GOT3 (cell line): ENCODE measurements around the gene HSCB.
"Not testable (repeated sequence)": the region's sequence is repeated elsewhere in the genome, so short reads cannot be mapped to it uniquely, and the experiment has no call there.

Experiments used
- DNase-seq: peaks from one replicate; lab custom pipeline; 2025; ENCODE audit warnings: mixed read lengths; lab: John Stamatoyannopoulos, UW

HSCB gene

GRCh38 chr22:28741785-28742561 lies at the start of gene HSCB, which contains the start of gene CHEK2:
TSS of gene HSCB (plus strand) at chr22:28742039. CDS start at chr22:28742096, 57 bp downstream.
TSS of gene CHEK2 (minus strand) at chr22:28741820. CDS start at chr22:28734721, 7,099 bp downstream.
- DNase-seq = peak; percentile 92

GRCh38 chr22:28693041-28693760 lies 48.6 kb upstream of the HSCB start:
- DNase-seq = not testable (repeated sequence)

- DNase-seq = no peak
These were observed 38.9 kb upstream of the HSCB start for GRCh38 chr22:28702891-28703290.

GRCh38 chr22:28703436-28703835 lies 38.4 kb upstream of the HSCB start:
- DNase-seq = no peak

- no peak for DNase-seq
These were observed 35.0 kb upstream of the HSCB start for GRCh38 chr22:28706845-28707244.

- no peak for DNase-seq
These were observed 31.7 kb upstream of the HSCB start for GRCh38 chr22:28710107-28710506.

- DNase-seq = no peak
These were observed 31.2 kb upstream of the HSCB start for GRCh38 chr22:28710576-28711191.

- DNase-seq = no peak
These were observed 30.5 kb upstream of the HSCB start for GRCh38 chr22:28711341-28711740.

GRCh38 chr22:28711820-28712777 lies 29.7 kb upstream of the HSCB start:
- no peak for DNase-seq

GRCh38 chr22:28714043-28714628 lies 27.7 kb upstream of the HSCB start:
- no peak for DNase-seq

GRCh38 chr22:28715611-28716010 lies 26.2 kb upstream of the HSCB start:
- DNase-seq = no peak

- DNase-seq = no peak
These were observed 25.2 kb upstream of the HSCB start for GRCh38 chr22:28716686-28717085.

- DNase-seq = no peak
These were observed 23.8 kb upstream of the HSCB start for GRCh38 chr22:28718044-28718443.

- DNase-seq = no peak
These were observed 13.8 kb upstream of the HSCB start for GRCh38 chr22:28728002-28728401.

GRCh38 chr22:28728621-28729313 lies 13.1 kb upstream of the HSCB start:
- no peak for DNase-seq

GRCh38 chr22:28730179-28730578 lies 11.7 kb upstream of the HSCB start:
- no peak for DNase-seq

- DNase-seq = no peak
These were observed 7.4 kb upstream of the HSCB start for GRCh38 chr22:28734393-28734792.

- DNase-seq = no peak
These were observed 5.3 kb upstream of the HSCB start for GRCh38 chr22:28736301-28737155.

GRCh38 chr22:28737701-28738100 lies 4.1 kb upstream of the HSCB start:
- DNase-seq = no peak

GRCh38 chr22:28738876-28739275 lies 3.0 kb upstream of the HSCB start:
- not testable (repeated sequence) for DNase-seq
